IPS-18c (cell line): ENCODE results near the gene ATP2A2.

ENCODE experiments used
- H3K4me3 ChIP-seq: 2 replicates; pipeline ENCODE4 v1.7.0; 2013; ENCODE audit warnings: low read depth, mild to moderate bottlenecking, low read length, moderate library complexity; ENCODE audit not compliant: insufficient read depth
- H3K9me3 ChIP-seq: one replicate; pipeline ENCODE4 v1.6.1; 2013; ENCODE audit warnings: mild to moderate bottlenecking, low read length, moderate library complexity; ENCODE audit not compliant: control insufficient read depth, insufficient read depth

The ATP2A2 gene

DNA sequence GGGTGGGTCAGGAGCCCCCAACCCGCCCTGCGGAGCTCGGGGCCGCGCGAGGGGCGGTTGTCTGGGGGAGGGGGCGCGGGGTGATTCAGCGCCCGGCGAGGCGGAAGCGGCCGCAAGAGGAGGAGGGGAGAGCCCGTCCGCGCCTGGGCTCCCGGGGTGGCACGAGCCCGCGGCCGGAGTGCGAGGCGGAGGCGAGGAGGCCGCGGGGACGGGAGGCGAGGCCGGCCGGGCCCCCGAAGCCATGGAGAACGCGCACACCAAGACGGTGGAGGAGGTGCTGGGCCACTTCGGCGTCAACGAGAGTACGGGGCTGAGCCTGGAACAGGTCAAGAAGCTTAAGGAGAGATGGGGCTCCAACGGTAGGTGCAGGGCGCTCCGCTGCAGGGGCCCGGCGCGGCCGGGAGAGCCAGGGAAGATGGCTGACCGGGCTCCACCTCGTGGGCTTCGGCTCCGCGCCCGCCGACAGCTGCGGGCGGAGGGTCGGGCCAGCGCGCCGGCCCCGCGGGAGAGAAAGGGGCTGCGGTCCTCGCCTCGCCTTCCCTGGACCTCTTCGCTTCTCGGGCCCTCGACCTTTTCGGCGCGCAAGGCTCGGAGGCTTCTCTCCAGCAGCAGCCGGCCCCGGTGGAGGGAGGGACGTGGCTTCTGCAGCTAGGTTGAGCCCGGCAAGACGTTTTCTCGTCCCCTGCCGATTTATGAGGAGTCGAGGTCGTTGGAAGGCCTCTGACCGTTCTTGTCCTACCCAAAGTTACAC is 677 bp downstream of the ATP2A2 start:
- peak overlapping the region; percentile 97 for H3K4me3 ChIP-seq
- no peaks in the 10 kb centered on the region for H3K9me3 ChIP-seq

DNA sequence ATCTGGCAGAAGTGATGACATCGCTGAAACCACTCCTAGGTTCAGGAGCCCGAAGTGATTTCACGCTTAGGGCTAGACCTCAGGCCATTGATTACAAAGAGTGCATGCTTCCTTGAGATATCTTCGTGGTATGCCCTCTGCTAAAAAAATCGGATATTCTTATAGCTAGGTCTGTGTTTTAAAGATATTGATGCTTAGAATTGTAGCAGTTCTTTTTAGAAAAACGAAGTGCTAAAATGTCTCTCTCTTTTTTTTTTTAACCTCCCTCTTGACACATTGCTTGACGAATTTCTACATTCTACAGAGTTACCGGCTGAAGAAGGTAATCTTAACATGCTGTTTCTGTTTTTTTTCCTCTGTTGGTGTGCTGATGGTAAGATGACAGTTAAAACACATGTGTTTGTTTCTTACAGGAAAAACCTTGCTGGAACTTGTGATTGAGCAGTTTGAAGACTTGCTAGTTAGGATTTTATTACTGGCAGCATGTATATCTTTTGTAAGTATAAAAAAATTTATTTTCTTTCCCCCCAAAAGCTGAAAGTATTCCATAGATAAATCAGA is 1.3 kb downstream of the ATP2A2 start:
- H3K4me3 ChIP-seq = peak overlapping the region; percentile 97
- H3K9me3 ChIP-seq = no peaks in the 10 kb centered on the region

DNA sequence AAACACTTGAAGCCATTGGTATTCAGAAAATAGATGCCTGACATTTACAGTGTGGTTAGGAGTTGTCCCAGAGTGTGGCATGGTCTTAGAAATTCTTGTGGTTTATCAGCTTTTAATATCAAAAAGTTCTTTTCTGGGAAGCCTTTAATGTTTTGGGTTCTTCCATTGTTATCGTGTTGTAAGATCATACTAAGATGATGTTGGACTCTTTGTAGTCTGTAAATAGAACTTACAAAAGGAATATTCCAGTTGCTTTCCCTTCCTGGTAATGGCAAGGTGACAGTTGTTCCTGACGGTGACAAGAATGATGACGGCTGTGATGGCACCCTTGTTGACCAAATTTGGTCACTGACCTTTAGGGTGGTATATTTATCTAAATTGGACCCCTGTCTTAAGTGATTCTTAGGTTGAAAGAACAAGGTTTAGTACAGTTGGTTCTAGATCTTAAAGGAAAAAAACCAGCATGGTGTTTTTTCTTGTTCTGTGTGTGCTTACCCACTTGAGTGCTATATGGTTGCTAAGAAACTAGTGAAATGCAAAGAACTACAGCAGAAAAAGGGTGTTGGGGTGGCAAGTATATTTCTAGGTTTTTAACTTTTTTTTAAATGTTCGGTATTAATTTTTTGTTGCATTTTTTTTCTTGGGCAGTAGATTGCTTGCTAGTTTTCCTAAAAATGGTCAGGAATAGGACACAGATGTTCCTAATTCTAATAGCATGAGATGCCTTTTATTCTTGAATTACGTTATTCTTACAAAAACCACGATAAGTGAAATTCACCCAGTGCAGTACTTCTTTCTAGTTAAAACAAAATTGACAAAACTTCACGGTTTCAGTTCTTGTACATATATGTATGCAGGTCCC is 2.1 kb downstream of the ATP2A2 start:
- Histone ChIP-seq H3K9me3 (no peaks in the 10 kb centered on the region), H3K4me3 (peak overlapping the region; percentile 97; the same call in 1 of the 2 replicates)

DNA sequence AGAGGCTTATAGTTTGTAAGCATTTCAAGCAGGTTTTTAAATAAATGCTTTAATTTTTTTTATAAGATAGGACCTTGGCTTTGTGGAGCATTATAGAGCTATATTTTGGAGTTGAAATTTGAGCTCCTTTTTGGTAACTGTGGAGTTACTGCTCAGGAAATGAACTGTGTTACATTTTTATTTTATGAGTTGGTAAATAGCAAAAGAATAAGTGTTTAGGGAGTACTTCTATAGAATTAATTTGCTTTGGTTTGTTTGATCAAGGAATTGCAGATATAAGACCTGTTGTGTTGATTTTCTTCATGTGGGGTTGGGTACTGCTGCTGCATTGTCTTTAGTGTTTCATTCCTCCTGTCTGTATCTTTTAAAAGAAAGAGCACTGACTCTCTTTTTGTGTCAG is 3.5 kb downstream of the ATP2A2 start:
- Histone ChIP-seq H3K4me3 (no peak overlapping the region), H3K9me3 (no peaks in the 10 kb centered on the region)

DNA sequence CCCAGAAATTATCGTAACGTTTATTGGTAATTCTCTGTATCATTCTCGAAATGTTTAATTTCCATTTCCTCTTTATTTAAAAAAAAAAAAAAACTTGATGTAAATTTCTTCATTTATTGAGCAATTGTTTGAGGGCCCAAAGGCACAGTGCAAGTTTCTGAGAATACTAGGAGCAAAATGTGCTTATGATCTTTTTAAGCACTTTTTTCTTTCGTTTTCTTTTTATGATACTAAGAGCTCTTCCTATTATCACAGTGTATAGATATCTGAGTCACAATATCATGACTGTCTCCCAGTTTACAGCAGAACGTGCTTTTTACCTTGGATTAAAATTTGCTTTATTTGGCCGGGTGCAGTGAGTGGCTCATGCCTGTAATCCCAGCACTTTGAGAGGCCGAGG is 5.6 kb downstream of the ATP2A2 start:
- Histone ChIP-seq H3K4me3 (no peak overlapping the region), H3K9me3 (no peaks in the 10 kb centered on the region)

DNA sequence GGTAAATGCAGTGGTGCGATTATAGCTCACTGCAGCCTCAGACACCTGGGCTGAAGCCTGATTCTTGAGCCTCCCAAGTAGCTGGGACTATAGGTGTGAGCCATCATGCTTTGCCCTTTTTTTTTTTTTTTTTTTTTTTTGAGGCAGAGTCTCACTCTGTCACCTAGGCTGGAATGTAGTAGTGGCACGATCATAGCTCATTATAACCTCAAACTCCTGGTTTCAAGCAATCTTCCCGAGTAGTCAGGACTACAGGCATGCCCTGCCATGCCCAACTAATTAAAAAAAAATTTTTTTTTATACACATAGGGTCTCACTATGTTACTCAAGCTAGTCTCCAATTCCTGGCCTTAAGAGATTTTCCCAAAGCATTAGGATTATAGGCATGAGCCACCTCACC is 6.9 kb downstream of the ATP2A2 start:
- Histone ChIP-seq H3K4me3 (no peak overlapping the region), H3K9me3 (no peaks in the 10 kb centered on the region)

DNA sequence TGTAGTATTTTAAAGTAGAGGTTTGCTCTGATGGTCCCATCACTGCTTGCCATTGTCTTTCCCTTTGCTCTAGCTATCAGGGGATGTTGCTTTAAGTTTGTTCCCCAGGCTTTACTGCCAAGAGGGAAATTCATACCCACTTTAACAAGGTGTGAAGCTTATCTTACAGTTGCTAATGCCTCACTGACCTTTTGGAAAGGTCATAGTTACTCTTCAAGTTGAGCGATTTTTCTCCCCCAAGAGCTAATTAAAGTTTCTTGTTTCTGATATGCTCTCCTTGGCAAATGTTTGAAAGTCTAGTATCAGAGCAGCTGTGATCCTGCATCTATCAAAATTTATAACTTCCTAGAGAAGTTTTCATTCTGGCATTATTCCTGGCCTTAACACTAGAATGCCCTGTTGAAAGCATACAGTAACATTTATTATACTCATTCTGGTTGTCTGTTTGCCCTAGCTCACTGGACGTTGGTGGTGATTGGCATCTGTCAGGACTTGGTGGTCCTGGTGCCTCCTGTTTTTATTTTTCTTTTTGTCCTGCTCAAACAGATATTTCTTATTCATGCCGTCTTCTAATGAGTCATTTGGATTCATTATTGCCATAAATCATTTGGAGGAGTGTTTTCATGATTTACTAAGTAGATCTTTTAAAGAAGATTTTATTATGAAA is 8.1 kb downstream of the ATP2A2 start:
- Histone ChIP-seq H3K4me3 (no peak overlapping the region), H3K9me3 (no peaks in the 10 kb centered on the region)

DNA sequence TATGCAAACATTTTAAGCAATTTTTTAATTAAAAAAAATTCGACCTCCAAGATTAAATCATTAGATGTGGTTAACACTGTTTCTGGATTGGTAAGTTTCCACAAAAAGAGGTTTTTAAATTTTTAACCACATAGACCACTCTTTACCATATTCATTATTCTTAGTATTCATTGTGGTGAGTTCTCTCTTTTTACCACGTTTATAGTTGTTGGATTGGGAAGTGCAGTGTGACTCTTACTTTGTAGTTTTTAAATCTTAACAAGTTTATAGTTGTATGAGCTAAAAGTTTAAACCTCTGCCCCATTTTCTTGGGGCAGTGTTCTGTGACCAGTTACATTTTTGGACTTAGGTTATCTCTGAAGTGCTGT is 8.6 kb downstream of the ATP2A2 start:
- Histone ChIP-seq H3K9me3 (no peaks in the 10 kb centered on the region), H3K4me3 (no peak overlapping the region)

DNA sequence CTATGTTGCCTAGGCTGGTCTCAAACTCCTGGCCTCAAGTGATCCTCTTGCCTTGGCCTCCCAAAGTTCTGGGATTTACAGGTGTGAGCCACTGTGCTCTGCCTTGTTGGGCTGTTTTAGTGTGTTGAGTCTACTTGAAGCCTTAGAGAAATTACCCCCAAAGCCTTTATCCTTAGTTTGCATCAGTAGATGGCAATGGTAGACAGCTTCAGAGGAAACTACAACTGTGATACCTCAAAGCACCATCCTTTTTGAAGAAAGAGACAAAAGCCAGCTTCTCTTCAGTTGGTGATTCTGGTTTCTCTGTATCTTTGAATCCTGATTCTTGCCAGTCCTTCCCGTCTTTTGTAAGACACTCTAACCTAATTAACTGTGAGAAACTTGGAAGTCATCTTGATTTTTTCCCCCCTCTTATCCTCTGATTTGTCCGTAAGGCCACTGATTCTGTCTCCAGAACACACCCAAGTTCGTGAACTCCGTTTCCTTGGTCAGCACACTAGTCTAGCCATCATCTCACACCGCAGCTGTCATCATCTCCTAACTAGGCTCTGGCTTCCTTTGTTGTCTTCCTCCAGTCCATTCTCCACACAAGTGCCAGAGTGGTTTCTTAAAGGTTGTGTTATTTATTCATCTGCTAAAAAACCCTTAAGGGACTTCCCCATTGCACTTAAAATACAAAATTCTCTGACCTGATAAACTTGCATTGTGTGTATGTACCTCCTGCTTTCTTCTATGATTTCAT is 20.2 kb downstream of the ATP2A2 start:
- Histone ChIP-seq H3K4me3 (no peak overlapping the region), H3K9me3 (no peaks in the 10 kb centered on the region)

DNA sequence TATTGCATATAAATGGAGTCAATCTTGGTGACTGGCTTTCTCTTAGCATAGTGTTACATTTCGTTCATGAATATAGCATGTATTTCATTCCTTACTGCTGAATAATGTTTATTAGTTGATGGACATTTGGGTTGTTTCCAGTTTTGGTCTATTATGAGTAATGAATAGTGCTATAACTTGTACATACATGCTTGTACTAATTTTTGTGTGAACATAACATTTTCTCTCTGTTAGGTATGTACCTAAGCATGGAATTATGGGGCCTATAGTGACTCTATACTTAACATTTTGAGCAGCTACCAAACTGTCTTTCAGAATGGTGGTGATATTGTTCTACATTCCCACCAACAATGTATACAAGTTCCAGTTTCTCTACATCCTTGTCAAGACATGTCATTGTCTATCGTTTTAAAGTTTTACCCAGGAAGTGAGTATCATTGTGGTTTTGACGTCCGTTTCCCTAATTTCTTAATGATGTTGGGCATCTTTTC is 23.1 kb downstream of the ATP2A2 start:
- Histone ChIP-seq H3K4me3 (no peak overlapping the region), H3K9me3 (no peaks in the 10 kb centered on the region)

DNA sequence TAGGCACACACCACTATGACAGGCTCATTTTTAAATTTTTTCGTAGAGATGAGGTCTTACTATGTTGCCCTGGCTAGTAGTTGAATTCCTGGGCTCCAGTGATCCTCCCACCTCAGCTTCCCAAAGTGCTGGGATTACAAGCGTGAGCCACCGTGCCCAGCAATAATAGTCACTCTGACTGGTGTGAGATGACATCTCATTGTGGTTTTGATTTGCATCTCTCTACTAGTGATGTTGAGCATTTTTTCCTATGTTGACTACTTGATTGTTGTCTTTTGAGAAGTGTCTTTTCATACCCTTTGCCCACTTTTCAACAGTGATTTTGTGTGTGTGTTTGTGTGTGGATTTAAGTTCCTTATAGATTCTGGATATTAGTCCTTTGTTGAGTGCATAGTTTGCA is 26.3 kb downstream of the ATP2A2 start:
- H3K9me3 ChIP-seq = no peaks in the 10 kb centered on the region

DNA sequence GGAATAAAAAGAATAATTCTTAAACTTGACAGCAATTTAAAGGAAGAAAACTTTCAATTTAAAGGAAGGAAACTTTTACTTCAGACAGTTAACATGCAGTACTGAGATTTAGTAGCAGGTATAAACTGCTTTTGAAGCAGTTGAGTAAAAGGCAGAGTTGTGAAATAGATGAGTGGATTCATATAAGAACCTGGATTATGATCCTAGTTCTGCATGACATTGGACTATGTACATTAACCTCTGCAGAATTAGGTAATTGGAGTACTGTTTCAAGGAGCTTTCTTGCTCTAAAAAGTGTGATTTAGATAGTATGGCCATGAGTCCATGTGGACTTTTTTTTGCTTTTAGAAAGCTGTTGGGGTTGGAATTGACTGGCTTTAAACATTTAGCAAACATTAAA is 29.7 kb downstream of the ATP2A2 start:
- Histone ChIP-seq H3K9me3 (no peaks in the 10 kb centered on the region), H3K4me3 (no peak overlapping the region)

More for the DNA sequence above, 26.3 kb downstream of the ATP2A2 start:
- H3K4me3 ChIP-seq = no peak overlapping the region

DNA sequence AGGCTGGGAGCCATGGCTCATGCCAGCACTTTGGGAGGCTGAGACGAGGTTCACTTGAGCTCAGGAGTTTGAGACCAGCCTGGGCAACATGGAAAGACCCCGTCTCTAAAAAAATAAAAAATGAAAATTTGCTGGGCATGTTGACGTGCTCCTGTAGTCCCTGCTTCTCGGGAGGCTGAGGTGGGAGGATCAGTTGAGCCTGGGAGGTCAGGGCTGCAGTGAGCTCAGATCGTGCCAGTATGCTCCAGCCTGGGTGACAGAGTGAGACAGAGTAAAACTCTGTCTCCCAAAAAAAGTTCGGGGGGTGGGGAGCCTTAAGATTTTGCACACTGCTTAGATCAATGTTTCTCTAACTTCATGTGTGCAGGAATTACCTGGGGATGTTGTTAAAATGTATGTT is 30.9 kb downstream of the ATP2A2 start:
- no peaks in the 10 kb centered on the region for H3K9me3 ChIP-seq

DNA sequence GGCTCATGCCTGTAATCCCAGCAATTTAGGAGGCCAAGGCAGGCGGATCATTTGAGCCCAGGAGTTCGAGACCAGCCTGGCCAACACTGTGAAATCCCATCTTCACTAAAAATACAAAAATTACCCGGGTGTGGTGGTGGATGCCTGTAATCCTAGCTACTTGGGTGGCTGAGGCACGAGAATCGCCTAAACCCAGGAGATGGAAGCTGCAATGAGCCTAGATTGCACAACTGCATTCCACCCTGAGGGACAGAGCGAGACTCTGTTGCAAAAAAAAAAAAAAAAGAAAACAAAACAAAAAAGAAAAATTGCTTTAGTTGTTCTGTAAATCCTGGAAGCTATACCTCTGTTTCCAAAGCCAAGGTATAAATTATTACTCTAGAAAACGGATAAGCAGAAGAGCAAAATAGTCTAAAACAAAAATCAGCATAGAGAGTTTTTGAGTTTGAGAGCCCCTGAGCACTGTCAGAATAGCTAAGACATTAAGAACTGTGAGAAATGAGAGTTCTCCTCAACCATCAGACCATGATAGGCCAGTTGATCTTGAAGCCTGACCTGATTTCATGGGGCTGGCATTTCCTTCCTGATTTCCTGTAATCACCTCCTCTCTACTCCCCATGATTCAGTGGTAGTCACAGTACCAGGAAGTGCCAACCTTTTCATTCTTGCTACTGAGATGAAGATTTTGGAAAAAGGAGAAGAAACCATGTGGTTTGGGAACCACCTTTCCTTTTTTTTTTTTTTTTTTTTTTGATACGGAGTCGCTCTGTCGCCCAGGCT is 31.7 kb downstream of the ATP2A2 start:
- no peaks in the 10 kb centered on the region for H3K9me3 ChIP-seq

More for the DNA sequence above, 30.9 kb downstream of the ATP2A2 start:
- no peak overlapping the region for H3K4me3 ChIP-seq

DNA sequence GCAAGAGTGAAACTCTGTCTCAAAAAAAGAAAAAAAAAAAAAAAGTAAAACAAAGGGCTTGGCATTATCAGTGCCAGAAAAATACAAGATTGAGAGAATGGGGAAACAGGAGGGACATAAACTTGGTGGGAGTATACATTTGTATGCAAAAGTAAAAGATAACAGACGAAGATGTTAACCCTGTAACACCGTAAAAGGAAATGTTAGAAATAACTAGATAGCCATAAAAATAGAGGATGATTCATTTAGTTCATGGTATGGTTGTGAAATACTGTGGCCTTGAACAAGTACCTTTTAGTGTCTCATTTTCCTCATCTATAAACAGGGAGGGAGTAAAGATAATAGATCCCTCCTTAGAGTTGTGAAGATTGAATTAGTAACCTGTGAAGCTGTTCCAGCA is 33.3 kb downstream of the ATP2A2 start:
- H3K9me3 ChIP-seq = no peaks in the 10 kb centered on the region
- no peak overlapping the region for H3K4me3 ChIP-seq

More for the DNA sequence above, 31.7 kb downstream of the ATP2A2 start:
- H3K4me3 ChIP-seq = no peak overlapping the region

DNA sequence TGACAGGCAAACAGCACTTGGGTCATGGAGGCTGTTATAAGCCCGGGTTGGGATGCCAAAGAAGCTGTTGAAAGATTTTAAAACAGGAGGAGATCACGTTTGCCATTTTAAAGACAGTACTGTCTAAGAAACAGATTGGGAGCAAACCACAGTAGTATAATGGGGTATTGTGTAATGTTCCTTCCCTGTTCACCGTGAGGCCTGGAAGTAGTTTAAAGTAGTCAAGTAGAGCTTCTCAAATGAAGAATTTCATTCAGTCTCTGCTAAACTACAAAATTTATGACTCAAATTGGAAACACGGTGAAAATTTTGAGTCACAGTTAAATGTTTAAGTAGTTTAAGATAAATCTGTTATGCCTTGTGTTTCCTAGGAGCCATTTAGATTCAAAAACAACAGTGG is 35.8 kb downstream of the ATP2A2 start:
- Histone ChIP-seq H3K4me3 (no peak overlapping the region), H3K9me3 (no peaks in the 10 kb centered on the region)
